Panc1 (cell line): ENCODE measurements around the gene ATP10D.

ENCODE experiments used
- POLR2AphosphoS5 ChIP-seq: IDR thresholded peaks from 2 replicates; pipeline ENCODE4 v1.6.1; 2012; ENCODE audit warnings: mild to moderate bottlenecking, low read depth, low read length, moderate library complexity
- TF ChIP-seq, protein P1 (sequence below): fragments of 450-650 bp; IDR thresholded peaks from 2 replicates; pipeline ENCODE4 v1.5.1; 2017; ENCODE audit warnings: mild to moderate bottlenecking

DNA sequence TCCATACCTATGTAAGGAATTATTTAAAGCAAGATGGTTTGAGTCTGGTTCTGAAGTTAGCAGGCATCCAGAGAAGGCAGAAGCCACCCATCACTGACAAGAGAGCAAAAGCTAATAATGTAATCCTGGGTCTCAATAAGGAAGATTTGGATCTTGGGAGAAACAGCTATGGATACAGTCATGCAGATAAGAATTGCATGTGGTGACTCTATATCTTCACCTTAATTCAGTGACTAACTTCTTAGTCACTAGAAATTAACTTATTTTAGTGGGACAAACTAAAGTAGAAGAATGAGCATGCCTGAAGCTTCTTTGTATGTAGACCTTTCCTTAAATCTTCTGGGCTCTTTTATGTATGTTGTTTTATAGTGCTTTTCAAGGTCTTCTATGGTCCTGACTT, 66.6 kb downstream of the ATP10D start:
- TF ChIP-seq, protein P1, sequence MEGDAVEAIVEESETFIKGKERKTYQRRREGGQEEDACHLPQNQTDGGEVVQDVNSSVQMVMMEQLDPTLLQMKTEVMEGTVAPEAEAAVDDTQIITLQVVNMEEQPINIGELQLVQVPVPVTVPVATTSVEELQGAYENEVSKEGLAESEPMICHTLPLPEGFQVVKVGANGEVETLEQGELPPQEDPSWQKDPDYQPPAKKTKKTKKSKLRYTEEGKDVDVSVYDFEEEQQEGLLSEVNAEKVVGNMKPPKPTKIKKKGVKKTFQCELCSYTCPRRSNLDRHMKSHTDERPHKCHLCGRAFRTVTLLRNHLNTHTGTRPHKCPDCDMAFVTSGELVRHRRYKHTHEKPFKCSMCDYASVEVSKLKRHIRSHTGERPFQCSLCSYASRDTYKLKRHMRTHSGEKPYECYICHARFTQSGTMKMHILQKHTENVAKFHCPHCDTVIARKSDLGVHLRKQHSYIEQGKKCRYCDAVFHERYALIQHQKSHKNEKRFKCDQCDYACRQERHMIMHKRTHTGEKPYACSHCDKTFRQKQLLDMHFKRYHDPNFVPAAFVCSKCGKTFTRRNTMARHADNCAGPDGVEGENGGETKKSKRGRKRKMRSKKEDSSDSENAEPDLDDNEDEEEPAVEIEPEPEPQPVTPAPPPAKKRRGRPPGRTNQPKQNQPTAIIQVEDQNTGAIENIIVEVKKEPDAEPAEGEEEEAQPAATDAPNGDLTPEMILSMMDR = no peak
- no peak for TF ChIP-seq POLR2AphosphoS5
